ENCODE results near the gene SYTL1. TPM values are rescaled to one million over a fixed set of nuclear protein-coding genes. Genes with fewer than 3 reads are reported as not detected.

Gene SYTL1
- total RNA-seq, result 10 to 100 TPM; 12.4 to 23.9 (median 18.4) TPM

- peaks cover 13 to 25% of the 10 kb centered on the region in 2 donors for H3K4me1 ChIP-seq
- WGBS, 2 donors, result 20 to 47% methylated on average over 7 to 14 of the region's 22 CpGs
- no peaks in the 10 kb centered on the region for H3K9me3 ChIP-seq
- H3K27ac ChIP-seq, result peak within 1 kb of the TSS in 2 of 3 donors; percentile 17 to 41
- intact Hi-C loops (cut with DNase I), result no loop called here
- TF ChIP-seq POLR2A (IDR thresholded peaks at IDR 0.05) (peak in 1 of 2 donors; percentile 15), CTCF (IDR thresholded peaks at IDR 0.05) (no peak)
- no peaks in the 10 kb centered on the region for H3K36me3 ChIP-seq
- H3K4me3 ChIP-seq (replicated peaks in 1 of 3), result peak within 1 kb of the TSS; percentile 8 to 35 (median 29)
- DNase-seq, result peak; percentile 73 to 78
- no peaks in the 10 kb centered on the region for H3K27me3 ChIP-seq
Measured at GRCh38 chr1:27341525-27342252, at the start of gene SYTL1. TSS of gene SYTL1 (plus strand) at chr1:27342022. CDS start at chr1:27345335, 3,313 bp downstream.

GRCh38 chr1:27292106-27292505 lies 49.7 kb upstream of the SYTL1 start:
- no peak for TF ChIP-seq CTCF (IDR thresholded peaks at IDR 0.05)
- no peak for TF ChIP-seq POLR2A (IDR thresholded peaks at IDR 0.05)
- no peaks in the 10 kb centered on the region for H3K9me3 ChIP-seq
- intact Hi-C loops (cut with DNase I), result no loop called here
- H3K36me3 ChIP-seq, result peaks cover 33% of the 10 kb centered on the region in 2 donors
- H3K4me3 ChIP-seq (replicated peaks in 1 of 3), result no peak overlapping the region
- H3K4me1 ChIP-seq, result no peaks in the 10 kb centered on the region
- no peak overlapping the region for H3K27ac ChIP-seq
- H3K27me3 ChIP-seq, result no peaks in the 10 kb centered on the region
- no peak for DNase-seq
- WGBS, 2 donors, result 93 to 94% methylated on average over 3 to 5 of the region's 5 CpGs

GRCh38 chr1:27293915-27294314 lies 47.9 kb upstream of the SYTL1 start:
- peaks cover 0 to 3% of the 10 kb centered on the region in 2 donors for H3K4me1 ChIP-seq
- intact Hi-C loops (cut with DNase I), result no loop called here

GRCh38 chr1:27296773-27297291 lies 45.0 kb upstream of the SYTL1 start:
- Histone ChIP-seq H3K9me3 (no peaks in the 10 kb centered on the region), H3K4me3 (replicated peaks in 1 of 3) (no peak overlapping the region), H3K27ac (no peak overlapping the region), H3K36me3 (peaks cover 42 to 46% of the 10 kb centered on the region in 2 donors), H3K4me1 (peaks cover 0 to 22% of the 10 kb centered on the region in 2 donors), H3K27me3 (no peaks in the 10 kb centered on the region)
- TF ChIP-seq POLR2A (IDR thresholded peaks at IDR 0.05) (no peak), CTCF (IDR thresholded peaks at IDR 0.05) (peak; percentile 30 to 80 (median 46))
- peak; percentile 58 to 71 for DNase-seq
- WGBS, 2 donors, result 0 to 34% methylated on average over 6 to 9 of the region's 10 CpGs
- intact Hi-C loops (cut with DNase I), result no loop called here

More at GRCh38 chr1:27293915-27294314, 47.9 kb upstream of the SYTL1 start:
- H3K36me3 ChIP-seq, result peaks cover 33 to 42% of the 10 kb centered on the region in 2 donors
- no peak overlapping the region for H3K4me3 ChIP-seq (replicated peaks in 1 of 3)
- TF ChIP-seq CTCF (IDR thresholded peaks at IDR 0.05), result no peak
- no peak for TF ChIP-seq POLR2A (IDR thresholded peaks at IDR 0.05)
- DNase-seq, result no peak
- H3K27ac ChIP-seq, result no peak overlapping the region
- WGBS, 2 donors, result 94 to 95% methylated on average over 7 to 8 of the region's 8 CpGs
- no peaks in the 10 kb centered on the region for H3K27me3 ChIP-seq
- no peaks in the 10 kb centered on the region for H3K9me3 ChIP-seq

- H3K36me3 ChIP-seq, result peaks cover 42 to 48% of the 10 kb centered on the region in 2 donors
- DNase-seq, result no peak
Measured at GRCh38 chr1:27297903-27298302, 43.9 kb upstream of the SYTL1 start.

More at GRCh38 chr1:27297903-27298302, 43.9 kb upstream of the SYTL1 start:
- TF ChIP-seq CTCF (IDR thresholded peaks at IDR 0.05) (no peak), POLR2A (IDR thresholded peaks at IDR 0.05) (no peak)
- no peaks in the 10 kb centered on the region for H3K9me3 ChIP-seq
- WGBS, 2 donors, result 96 to 98% methylated on average over 3 of the region's 3 CpGs
- no peak overlapping the region for H3K4me3 ChIP-seq (replicated peaks in 1 of 3)
- peaks cover 0 to 22% of the 10 kb centered on the region in 2 donors for H3K4me1 ChIP-seq
- H3K27ac ChIP-seq, result peak overlapping the region in 1 of 3 donors; percentile 61
- H3K27me3 ChIP-seq, result no peaks in the 10 kb centered on the region
- intact Hi-C loops (cut with DNase I), result no loop called here

Data from thyroid gland (tissue), 4 donors.